ENCODE results near the gene VASN. TPM values are rescaled to one million over a fixed set of nuclear protein-coding genes. Genes with fewer than 3 reads are reported as not detected.

The VASN gene
- total RNA-seq, 3 donors from 2014 or later: 14.8 to 28.5 (median 16.1) TPM

- peak overlapping the region in 1 of 2 donors; percentile 77 for H3K27ac ChIP-seq
- TF ChIP-seq POLR2A (IDR thresholded peaks at IDR 0.05) (no peak), POLR2AphosphoS5 (IDR thresholded peaks at IDR 0.05) (no peak)
- TF ChIP-seq, protein P1, sequence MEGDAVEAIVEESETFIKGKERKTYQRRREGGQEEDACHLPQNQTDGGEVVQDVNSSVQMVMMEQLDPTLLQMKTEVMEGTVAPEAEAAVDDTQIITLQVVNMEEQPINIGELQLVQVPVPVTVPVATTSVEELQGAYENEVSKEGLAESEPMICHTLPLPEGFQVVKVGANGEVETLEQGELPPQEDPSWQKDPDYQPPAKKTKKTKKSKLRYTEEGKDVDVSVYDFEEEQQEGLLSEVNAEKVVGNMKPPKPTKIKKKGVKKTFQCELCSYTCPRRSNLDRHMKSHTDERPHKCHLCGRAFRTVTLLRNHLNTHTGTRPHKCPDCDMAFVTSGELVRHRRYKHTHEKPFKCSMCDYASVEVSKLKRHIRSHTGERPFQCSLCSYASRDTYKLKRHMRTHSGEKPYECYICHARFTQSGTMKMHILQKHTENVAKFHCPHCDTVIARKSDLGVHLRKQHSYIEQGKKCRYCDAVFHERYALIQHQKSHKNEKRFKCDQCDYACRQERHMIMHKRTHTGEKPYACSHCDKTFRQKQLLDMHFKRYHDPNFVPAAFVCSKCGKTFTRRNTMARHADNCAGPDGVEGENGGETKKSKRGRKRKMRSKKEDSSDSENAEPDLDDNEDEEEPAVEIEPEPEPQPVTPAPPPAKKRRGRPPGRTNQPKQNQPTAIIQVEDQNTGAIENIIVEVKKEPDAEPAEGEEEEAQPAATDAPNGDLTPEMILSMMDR (IDR thresholded peaks at IDR 0.05): no peak
- peaks cover 4% of the 10 kb centered on the region for H3K36me3 ChIP-seq
- H3K4me3 ChIP-seq: peak overlapping the region in 1 of 3 donors; percentile 8
- no peaks in the 10 kb centered on the region for H3K27me3 ChIP-seq
- no peak for DNase-seq (ENCODE audit: low spot score in 2 of 2)
- H3K4me1 ChIP-seq: peaks cover 20 to 51% of the 10 kb centered on the region in 2 donors
- no peaks in the 10 kb centered on the region for H3K9me3 ChIP-seq
- intact Hi-C loops (cut with DNase I; ENCODE audit: low total_unique reads): no loop called here
Observed at GRCh38 chr16:4380119-4381063, 8.7 kb downstream of the VASN start.

GRCh38 chr16:4381072-4381934 is 9.7 kb downstream of the VASN start:
- H3K4me1 ChIP-seq: peaks cover 19 to 42% of the 10 kb centered on the region in 2 donors
- intact Hi-C loops (cut with DNase I; ENCODE audit: low total_unique reads): no loop called here
- no peaks in the 10 kb centered on the region for H3K27me3 ChIP-seq
- peak overlapping the region in 1 of 3 donors; percentile 8 for H3K4me3 ChIP-seq
- H3K27ac ChIP-seq: peak overlapping the region in 1 of 2 donors; percentile 77
- TF ChIP-seq, protein P1 (IDR thresholded peaks at IDR 0.05): no peak
- TF ChIP-seq POLR2A (IDR thresholded peaks at IDR 0.05) (no peak), POLR2AphosphoS5 (IDR thresholded peaks at IDR 0.05) (no peak)
- DNase-seq (ENCODE audit: low spot score in 2 of 2): peak in 1 of 2 donors; percentile 49
- no peaks in the 10 kb centered on the region for H3K9me3 ChIP-seq
- H3K36me3 ChIP-seq: peaks cover 4% of the 10 kb centered on the region

DNA sequence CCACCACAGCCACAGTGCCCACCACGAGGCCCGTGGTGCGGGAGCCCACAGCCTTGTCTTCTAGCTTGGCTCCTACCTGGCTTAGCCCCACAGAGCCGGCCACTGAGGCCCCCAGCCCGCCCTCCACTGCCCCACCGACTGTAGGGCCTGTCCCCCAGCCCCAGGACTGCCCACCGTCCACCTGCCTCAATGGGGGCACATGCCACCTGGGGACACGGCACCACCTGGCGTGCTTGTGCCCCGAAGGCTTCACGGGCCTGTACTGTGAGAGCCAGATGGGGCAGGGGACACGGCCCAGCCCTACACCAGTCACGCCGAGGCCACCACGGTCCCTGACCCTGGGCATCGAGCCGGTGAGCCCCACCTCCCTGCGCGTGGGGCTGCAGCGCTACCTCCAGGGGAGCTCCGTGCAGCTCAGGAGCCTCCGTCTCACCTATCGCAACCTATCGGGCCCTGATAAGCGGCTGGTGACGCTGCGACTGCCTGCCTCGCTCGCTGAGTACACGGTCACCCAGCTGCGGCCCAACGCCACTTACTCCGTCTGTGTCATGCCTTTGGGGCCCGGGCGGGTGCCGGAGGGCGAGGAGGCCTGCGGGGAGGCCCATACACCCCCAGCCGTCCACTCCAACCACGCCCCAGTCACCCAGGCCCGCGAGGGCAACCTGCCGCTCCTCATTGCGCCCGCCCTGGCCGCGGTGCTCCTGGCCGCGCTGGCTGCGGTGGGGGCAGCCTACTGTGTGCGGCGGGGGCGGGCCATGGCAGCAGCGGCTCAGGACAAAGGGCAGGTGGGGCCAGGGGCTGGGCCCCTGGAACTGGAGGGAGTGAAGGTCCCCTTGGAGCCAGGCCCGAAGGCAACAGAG is 10.5 kb downstream of the VASN start:
- H3K36me3 ChIP-seq: peaks cover 4% of the 10 kb centered on the region
- no peak overlapping the region for H3K4me3 ChIP-seq
- H3K27me3 ChIP-seq: no peaks in the 10 kb centered on the region
- H3K4me1 ChIP-seq: peaks cover 19 to 35% of the 10 kb centered on the region in 2 donors
- peak overlapping the region; percentile 38 to 77 for H3K27ac ChIP-seq
- no peaks in the 10 kb centered on the region for H3K9me3 ChIP-seq
- no peak for DNase-seq (ENCODE audit: low spot score in 2 of 2)
- TF ChIP-seq POLR2A (IDR thresholded peaks at IDR 0.05): no peak
- TF ChIP-seq, protein P1 (IDR thresholded peaks at IDR 0.05): no peak
- TF ChIP-seq POLR2AphosphoS5 (IDR thresholded peaks at IDR 0.05): no peak
- intact Hi-C loops (cut with DNase I; ENCODE audit: low total_unique reads): no loop called here

GRCh38 chr16:4382795-4383357 is 11.2 kb downstream of the VASN start:
- Histone ChIP-seq H3K4me3 (no peak overlapping the region), H3K9me3 (no peaks in the 10 kb centered on the region), H3K4me1 (peaks cover 14 to 28% of the 10 kb centered on the region in 2 donors), H3K36me3 (peaks cover 4% of the 10 kb centered on the region), H3K27me3 (no peaks in the 10 kb centered on the region), H3K27ac (peak overlapping the region; percentile 38 to 77)
- no peak for TF ChIP-seq POLR2A (IDR thresholded peaks at IDR 0.05)
- TF ChIP-seq POLR2AphosphoS5 (IDR thresholded peaks at IDR 0.05): no peak
- TF ChIP-seq, protein P1 (IDR thresholded peaks at IDR 0.05): no peak
- intact Hi-C loops (cut with DNase I; ENCODE audit: low total_unique reads): no loop called here
- no peak for DNase-seq (ENCODE audit: low spot score in 2 of 2)

All from breast epithelium (tissue), 4 donors.